ENCODE measurements around the gene RSPH3. TPM values are rescaled to one million over a fixed set of nuclear protein-coding genes. Genes with fewer than 3 reads are reported as not detected.

The RSPH3 gene
- total and polyA plus RNA-seq, 7 experiments from 2014 or later, result 1.3 to 3.6 (median 2.4) TPM

GRCh38 chr6:158963020-158963808 lies 36.8 kb downstream of the RSPH3 start:
- Mint-ChIP-seq H3K27ac (no peak overlapping the region), H3K36me3 (peaks cover 0 to 9% (median 5%) of the 10 kb centered on the region in 5 donors), H3K27me3 (peaks cover 0 to 38% (median 0%) of the 10 kb centered on the region in 5 donors), H3K4me3 (no peak overlapping the region), H3K4me1 (peaks cover 0 to 3% (median 0%) of the 10 kb centered on the region in 7 donors), H3K9me3 (peaks cover 0 to 19% (median 12%) of the 10 kb centered on the region in 11 donors)
- Histone ChIP-seq H3K36me3 (ENCODE audit: control insufficient read depth in 2 of 3, insufficient read depth in 3 of 3, low read length in 3 of 3) (no peaks in the 10 kb centered on the region), H3K9me3 (ENCODE audit: control insufficient read depth in 2 of 3, low read length in 3 of 3) (no peaks in the 10 kb centered on the region), H3K27ac (ENCODE audit: low read depth, low read length) (no peak overlapping the region), H3K27me3 (ENCODE audit: control insufficient read depth in 2 of 2, insufficient read depth in 2 of 2, low read length in 2 of 2) (no peaks in the 10 kb centered on the region), H3K4me1 (ENCODE audit: control insufficient read depth in 2 of 2, insufficient read depth in 2 of 2, low read length in 2 of 2) (no peaks in the 10 kb centered on the region), H3K4me3 (ENCODE audit: low read length) (no peak overlapping the region)
- CTCF ChIA-PET, result no interaction called here
- no peak for ATAC-seq
- no peak for DNase-seq
- intact Hi-C loops (cut with micrococcal nuclease), result no loop called here
- POLR2A ChIA-PET, result interaction anchor here (0.5 to 1.0 kb wide), 2 partner anchors 12 to 144 kb away, joined by 3 read pairs; no protein-coding TSS in a partner anchor

DNA sequence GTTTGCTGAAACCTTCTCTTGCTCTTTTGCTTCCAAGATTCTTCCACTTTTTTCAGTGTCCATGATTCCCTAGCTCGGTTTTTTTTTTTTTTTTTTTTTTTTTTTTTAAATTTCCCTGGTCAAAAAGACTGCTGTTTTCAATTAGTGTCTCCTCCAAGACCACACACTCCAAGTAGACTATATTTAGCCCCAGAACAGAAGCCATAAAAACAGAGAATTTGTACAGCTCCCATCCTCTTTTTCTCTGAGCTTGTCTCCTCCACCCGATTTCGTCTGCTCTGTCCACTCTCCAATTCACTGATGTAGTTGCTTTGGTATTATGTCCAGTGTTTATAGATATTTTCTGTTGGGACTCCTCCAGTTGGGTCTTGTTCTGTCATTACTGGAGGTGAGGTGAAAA lies 37.6 kb downstream of the RSPH3 start:
- no peak overlapping the region for H3K4me3 Mint-ChIP-seq

GRCh38 chr6:158960026-158960425 lies 40.0 kb downstream of the RSPH3 start:
- Histone ChIP-seq H3K4me3 (ENCODE audit: low read length) (no peak overlapping the region), H3K27me3 (ENCODE audit: control insufficient read depth in 2 of 2, insufficient read depth in 2 of 2, low read length in 2 of 2) (no peaks in the 10 kb centered on the region), H3K4me1 (ENCODE audit: control insufficient read depth in 2 of 2, insufficient read depth in 2 of 2, low read length in 2 of 2) (no peaks in the 10 kb centered on the region), H3K36me3 (ENCODE audit: control insufficient read depth in 2 of 3, insufficient read depth in 3 of 3, low read length in 3 of 3) (no peaks in the 10 kb centered on the region), H3K9me3 (ENCODE audit: control insufficient read depth in 2 of 3, low read length in 3 of 3) (no peaks in the 10 kb centered on the region), H3K27ac (ENCODE audit: low read depth, low read length) (no peak overlapping the region)
- POLR2A ChIA-PET, result no interaction called here
- Mint-ChIP-seq H3K27me3 (peaks cover 0 to 17% (median 0%) of the 10 kb centered on the region in 5 donors), H3K4me1 (peaks cover 0 to 9% (median 0%) of the 10 kb centered on the region in 7 donors), H3K36me3 (peaks cover 0 to 3% (median 0%) of the 10 kb centered on the region in 5 donors), H3K4me3 (no peak overlapping the region), H3K27ac (peak overlapping the region in 1 of 9 donors; percentile 48), H3K9me3 (no peaks in the 10 kb centered on the region)
- ATAC-seq (no peak), DNase-seq (no peak)
- intact Hi-C loops (cut with micrococcal nuclease), result no loop called here
- CTCF ChIA-PET, result interaction anchor here (0.6 to 2.4 kb wide), 2 partner anchors 147 to 167 kb away, joined by 3 to 11 read pairs; no protein-coding TSS in a partner anchor

More for the DNA sequence above, 37.6 kb downstream of the RSPH3 start:
- H3K4me1 Mint-ChIP-seq, result peaks cover 0 to 3% (median 0%) of the 10 kb centered on the region in 7 donors
- intact Hi-C loops (cut with micrococcal nuclease), result no loop called here
- no peaks in the 10 kb centered on the region for H3K27me3 ChIP-seq (ENCODE audit: control insufficient read depth in 2 of 2, insufficient read depth in 2 of 2, low read length in 2 of 2)
- peaks cover 0 to 34% (median 0%) of the 10 kb centered on the region in 5 donors for H3K27me3 Mint-ChIP-seq
- DNase-seq, result no peak
- ATAC-seq, result no peak
- H3K27ac ChIP-seq (ENCODE audit: low read depth, low read length), result no peak overlapping the region
- H3K36me3 ChIP-seq (ENCODE audit: control insufficient read depth in 2 of 3, insufficient read depth in 3 of 3, low read length in 3 of 3), result no peaks in the 10 kb centered on the region
- POLR2A ChIA-PET, result interaction anchor here (0.5 to 1.0 kb wide), 4 partner anchors 13 to 301 kb away, joined by 3 to 4 read pairs (median 3); no protein-coding TSS in a partner anchor
- H3K9me3 Mint-ChIP-seq, result peaks cover 0 to 13% (median 6%) of the 10 kb centered on the region in 11 donors
- H3K4me3 ChIP-seq (ENCODE audit: low read length), result no peak overlapping the region
- H3K9me3 ChIP-seq (ENCODE audit: control insufficient read depth in 2 of 3, low read length in 3 of 3), result no peaks in the 10 kb centered on the region
- peaks cover 0 to 5% (median 2%) of the 10 kb centered on the region in 5 donors for H3K36me3 Mint-ChIP-seq
- CTCF ChIA-PET, result interaction anchor here (0.6 to 1.2 kb wide), 3 partner anchors 12 to 169 kb away, joined by 3 to 4 read pairs (median 4); no protein-coding TSS in a partner anchor
- no peaks in the 10 kb centered on the region for H3K4me1 ChIP-seq (ENCODE audit: control insufficient read depth in 2 of 2, insufficient read depth in 2 of 2, low read length in 2 of 2)
- H3K27ac Mint-ChIP-seq, result no peak overlapping the region

DNA sequence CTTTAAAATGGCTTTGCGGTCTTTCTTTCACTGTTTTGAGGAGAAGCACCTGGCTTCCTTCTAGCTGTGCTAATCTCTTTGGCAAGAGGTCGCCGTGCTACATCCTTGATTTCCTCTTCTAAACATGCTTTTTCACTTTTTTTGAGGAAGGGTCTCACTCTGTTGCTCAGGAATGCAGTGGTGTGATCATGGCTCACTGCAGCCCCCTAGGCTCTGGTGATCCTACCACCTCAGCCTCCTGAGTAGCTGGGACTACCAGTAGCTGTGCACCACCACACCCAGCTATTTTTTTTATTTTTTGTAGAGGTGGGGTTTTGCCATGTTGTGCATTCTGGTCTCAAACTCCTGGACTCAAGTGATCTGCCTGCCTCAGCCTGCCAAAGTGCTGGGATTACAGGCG lies 40.5 kb downstream of the RSPH3 start:
- no peak overlapping the region for H3K27ac ChIP-seq (ENCODE audit: low read depth, low read length)
- H3K36me3 ChIP-seq (ENCODE audit: control insufficient read depth in 2 of 3, insufficient read depth in 3 of 3, low read length in 3 of 3), result no peaks in the 10 kb centered on the region
- ATAC-seq, result no peak
- Mint-ChIP-seq H3K36me3 (peaks cover 0 to 3% (median 0%) of the 10 kb centered on the region in 5 donors), H3K27me3 (peaks cover 0 to 12% (median 0%) of the 10 kb centered on the region in 5 donors), H3K4me1 (peaks cover 0 to 13% (median 0%) of the 10 kb centered on the region in 7 donors), H3K4me3 (no peak overlapping the region), H3K9me3 (no peaks in the 10 kb centered on the region), H3K27ac (peak overlapping the region in 1 of 9 donors; percentile 48)
- no peaks in the 10 kb centered on the region for H3K9me3 ChIP-seq (ENCODE audit: control insufficient read depth in 2 of 3, low read length in 3 of 3)
- H3K27me3 ChIP-seq (ENCODE audit: control insufficient read depth in 2 of 2, insufficient read depth in 2 of 2, low read length in 2 of 2), result no peaks in the 10 kb centered on the region
- no peak for DNase-seq
- H3K4me1 ChIP-seq (ENCODE audit: control insufficient read depth in 2 of 2, insufficient read depth in 2 of 2, low read length in 2 of 2), result no peaks in the 10 kb centered on the region
- intact Hi-C loops (cut with micrococcal nuclease), result no loop called here
- ChIA-PET CTCF (interaction anchor here (1.1 to 2.4 kb wide), 4 partner anchors 13 to 256 kb away, joined by 3 to 11 read pairs (median 6); no protein-coding TSS in a partner anchor), POLR2A (interaction anchor here (0.8 kb wide), 1 partner anchor 9 kb away, joined by 4 read pairs; no protein-coding TSS in a partner anchor)
- H3K4me3 ChIP-seq (ENCODE audit: low read length), result no peak overlapping the region

DNA sequence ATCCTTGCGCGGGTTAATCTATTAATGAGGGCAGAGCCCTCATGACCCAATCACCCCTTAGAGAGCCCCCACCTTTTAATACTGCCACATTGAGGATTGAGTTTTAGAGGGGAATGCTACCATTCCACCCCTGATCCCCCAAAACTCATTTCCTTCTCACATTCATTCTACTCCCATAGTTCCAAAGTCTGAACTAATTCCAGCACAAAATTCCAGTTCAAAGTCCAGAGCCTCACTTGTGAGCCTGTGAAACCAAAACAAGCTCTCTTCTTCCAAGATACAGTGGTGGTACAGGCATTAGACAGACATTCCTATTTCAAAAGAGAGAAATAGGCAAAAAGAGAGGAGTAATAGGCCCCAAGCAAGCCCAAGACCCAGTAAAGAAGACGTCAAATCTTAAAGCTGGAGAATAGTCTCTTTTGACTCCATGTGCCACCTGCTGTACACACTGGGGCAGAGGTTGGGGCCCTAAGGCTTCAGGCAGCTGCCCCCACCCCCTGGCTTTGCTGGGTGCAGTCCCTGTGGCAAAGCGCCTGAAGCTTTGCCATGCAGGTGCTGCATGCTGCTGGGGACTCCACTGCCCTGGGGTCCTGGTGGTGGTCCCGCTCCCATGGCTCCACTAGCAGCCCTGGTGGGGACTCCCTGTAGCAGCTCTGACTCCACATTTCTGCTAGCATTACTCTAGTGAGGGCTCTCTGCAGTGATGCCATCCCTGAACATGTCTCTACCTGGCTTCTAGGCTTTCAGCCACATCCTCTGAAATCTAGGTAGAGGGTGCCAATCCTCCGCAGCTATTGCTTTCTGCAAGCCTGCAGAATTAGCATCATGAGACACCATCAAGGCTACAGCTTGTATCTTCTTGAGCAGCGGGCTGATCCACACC lies 41.3 kb downstream of the RSPH3 start:
- Histone ChIP-seq H3K4me1 (ENCODE audit: control insufficient read depth in 2 of 2, insufficient read depth in 2 of 2, low read length in 2 of 2) (no peaks in the 10 kb centered on the region), H3K4me3 (ENCODE audit: low read length) (no peak overlapping the region), H3K36me3 (ENCODE audit: control insufficient read depth in 2 of 3, insufficient read depth in 3 of 3, low read length in 3 of 3) (no peaks in the 10 kb centered on the region), H3K27ac (ENCODE audit: low read depth, low read length) (no peak overlapping the region), H3K27me3 (ENCODE audit: control insufficient read depth in 2 of 2, insufficient read depth in 2 of 2, low read length in 2 of 2) (no peaks in the 10 kb centered on the region), H3K9me3 (ENCODE audit: control insufficient read depth in 2 of 3, low read length in 3 of 3) (no peaks in the 10 kb centered on the region)
- Mint-ChIP-seq H3K27ac (peak overlapping the region in 1 of 9 donors; percentile 40), H3K9me3 (no peaks in the 10 kb centered on the region), H3K27me3 (peaks cover 0 to 4% (median 0%) of the 10 kb centered on the region in 5 donors), H3K4me3 (no peak overlapping the region), H3K4me1 (peaks cover 0 to 13% (median 0%) of the 10 kb centered on the region in 7 donors), H3K36me3 (peaks cover 0 to 3% (median 0%) of the 10 kb centered on the region in 5 donors)
- ATAC-seq, result peak; percentile 64
- POLR2A ChIA-PET, result interaction anchor here (0.6 to 0.9 kb wide), 4 partner anchors 10 to 89 kb away, joined by 3 to 4 read pairs (median 3); no protein-coding TSS in a partner anchor
- DNase-seq, result peak in 5 of 9 donors; percentile 14 to 30 (median 22)
- intact Hi-C loops (cut with micrococcal nuclease), result loop anchor here in 1 of 2 donors (1.0 kb wide), 3 partner anchors 165 to 254 kb away; no protein-coding TSS in a partner anchor
- CTCF ChIA-PET, result interaction anchor here (0.5 to 2.4 kb wide), 10 partner anchors 14 to 390 kb away, joined by 3 to 11 read pairs (median 4); no protein-coding TSS in a partner anchor

DNA sequence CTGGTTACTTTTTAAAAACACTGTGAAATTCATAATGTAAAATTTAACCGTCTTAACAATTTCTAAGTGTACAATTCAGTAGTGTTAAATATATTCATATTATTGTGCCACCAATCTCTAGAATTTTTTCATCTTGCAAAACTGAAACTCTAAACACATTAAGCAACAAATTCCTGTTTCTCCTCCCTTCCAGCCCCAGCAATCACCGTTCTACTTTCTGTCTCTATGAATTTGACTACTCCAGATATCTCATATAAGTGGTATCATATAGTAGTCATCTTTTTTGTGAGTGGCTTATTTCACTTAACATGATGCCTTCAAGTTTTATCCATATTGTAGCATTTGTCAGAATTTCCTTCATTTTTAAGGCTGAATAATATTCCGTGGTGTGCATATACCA lies 44.7 kb downstream of the RSPH3 start:
- Mint-ChIP-seq H3K36me3 (peaks cover 0 to 6% (median 3%) of the 10 kb centered on the region in 5 donors), H3K4me3 (peak overlapping the region in 2 of 10 donors; percentile 0 to 42), H3K27ac (peak overlapping the region in 3 of 9 donors; percentile 8 to 80 (median 14)), H3K9me3 (peaks cover 0 to 4% (median 0%) of the 10 kb centered on the region in 11 donors), H3K4me1 (peaks cover 0 to 13% (median 0%) of the 10 kb centered on the region in 7 donors), H3K27me3 (peaks cover 0 to 18% (median 0%) of the 10 kb centered on the region in 5 donors)
- intact Hi-C loops (cut with micrococcal nuclease), result no loop called here
- no peaks in the 10 kb centered on the region for H3K9me3 ChIP-seq (ENCODE audit: control insufficient read depth in 2 of 3, low read length in 3 of 3)
- ATAC-seq, result no peak
- H3K4me3 ChIP-seq (ENCODE audit: low read length), result no peak overlapping the region
- no peaks in the 10 kb centered on the region for H3K27me3 ChIP-seq (ENCODE audit: control insufficient read depth in 2 of 2, insufficient read depth in 2 of 2, low read length in 2 of 2)
- H3K27ac ChIP-seq (ENCODE audit: low read depth, low read length), result no peak overlapping the region
- CTCF ChIA-PET, result interaction anchor here (0.6 kb wide), 1 partner anchor 98 kb away, joined by 5 read pairs; no protein-coding TSS in a partner anchor
- POLR2A ChIA-PET, result no interaction called here
- H3K4me1 ChIP-seq (ENCODE audit: control insufficient read depth in 2 of 2, insufficient read depth in 2 of 2, low read length in 2 of 2), result no peaks in the 10 kb centered on the region
- DNase-seq, result peak in 1 of 9 donors; percentile 34
- no peaks in the 10 kb centered on the region for H3K36me3 ChIP-seq (ENCODE audit: control insufficient read depth in 2 of 3, insufficient read depth in 3 of 3, low read length in 3 of 3)
